ENCODE measurements around the gene RNGTT.
A peak's percentile ranks its signal among the peaks of the same experiment; 100 is the strongest.

Gene RNGTT

DNA sequence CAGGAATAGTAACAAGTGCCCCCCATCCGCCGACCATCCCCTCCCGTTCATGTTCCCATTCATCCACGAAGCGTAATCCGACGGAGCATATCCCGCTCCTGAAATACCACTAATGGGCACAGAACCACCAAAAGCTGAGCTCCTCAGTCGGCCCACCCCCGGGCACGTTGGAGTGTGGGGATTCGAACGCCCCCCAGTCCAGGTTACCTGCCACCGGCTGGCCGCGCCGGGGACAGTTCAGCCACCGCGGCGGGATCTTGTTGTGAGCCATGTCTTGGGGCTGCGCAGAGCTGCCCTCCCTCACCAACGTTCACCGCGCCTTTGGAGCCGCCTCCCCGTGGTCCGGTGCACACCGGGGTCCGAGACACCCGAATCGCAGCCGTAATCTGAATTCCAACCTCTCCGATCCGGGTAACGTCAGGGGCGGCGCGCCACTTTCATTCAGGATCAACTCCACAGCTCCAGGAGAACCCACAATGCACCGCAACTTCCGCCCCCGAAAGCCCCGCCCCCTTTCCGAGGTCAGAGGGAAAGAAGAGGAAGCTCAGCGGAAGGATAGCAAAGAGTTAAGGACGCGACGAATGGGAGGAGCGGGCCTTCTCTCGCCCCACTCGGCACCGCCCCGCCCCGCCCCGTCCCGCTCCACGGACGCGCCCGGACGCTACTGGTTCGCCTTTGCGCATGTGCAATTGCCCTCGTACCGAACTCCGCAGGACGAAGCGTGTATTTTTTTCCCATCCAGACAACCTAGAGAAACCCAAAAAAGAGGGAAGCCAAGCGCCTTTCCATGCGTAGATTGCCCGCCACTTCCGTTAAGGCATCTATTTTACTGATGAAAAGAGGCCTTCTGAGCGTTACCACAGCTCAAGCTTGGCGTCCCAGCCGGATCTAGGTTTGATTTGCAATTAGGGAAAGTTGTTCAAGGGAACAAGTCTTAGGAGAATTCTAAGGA lies at the start of gene RNGTT:
RNGTT (minus strand) TSS at position 480 of the 952 bp plus-strand sequence; CDS start at position 271, 209 bp downstream.
- DNase-seq (ENCODE audit: low read depth) = peak; percentile 97
- TF ChIP-seq, protein P1, sequence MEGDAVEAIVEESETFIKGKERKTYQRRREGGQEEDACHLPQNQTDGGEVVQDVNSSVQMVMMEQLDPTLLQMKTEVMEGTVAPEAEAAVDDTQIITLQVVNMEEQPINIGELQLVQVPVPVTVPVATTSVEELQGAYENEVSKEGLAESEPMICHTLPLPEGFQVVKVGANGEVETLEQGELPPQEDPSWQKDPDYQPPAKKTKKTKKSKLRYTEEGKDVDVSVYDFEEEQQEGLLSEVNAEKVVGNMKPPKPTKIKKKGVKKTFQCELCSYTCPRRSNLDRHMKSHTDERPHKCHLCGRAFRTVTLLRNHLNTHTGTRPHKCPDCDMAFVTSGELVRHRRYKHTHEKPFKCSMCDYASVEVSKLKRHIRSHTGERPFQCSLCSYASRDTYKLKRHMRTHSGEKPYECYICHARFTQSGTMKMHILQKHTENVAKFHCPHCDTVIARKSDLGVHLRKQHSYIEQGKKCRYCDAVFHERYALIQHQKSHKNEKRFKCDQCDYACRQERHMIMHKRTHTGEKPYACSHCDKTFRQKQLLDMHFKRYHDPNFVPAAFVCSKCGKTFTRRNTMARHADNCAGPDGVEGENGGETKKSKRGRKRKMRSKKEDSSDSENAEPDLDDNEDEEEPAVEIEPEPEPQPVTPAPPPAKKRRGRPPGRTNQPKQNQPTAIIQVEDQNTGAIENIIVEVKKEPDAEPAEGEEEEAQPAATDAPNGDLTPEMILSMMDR (IDR thresholded peaks at IDR 0.05; ENCODE audit: low read length, missing control alignments) = no peak
- H3K4me3 ChIP-seq (replicated peaks; ENCODE audit: low read depth, low read length) = peak within 1 kb of the TSS; percentile 98

DNA sequence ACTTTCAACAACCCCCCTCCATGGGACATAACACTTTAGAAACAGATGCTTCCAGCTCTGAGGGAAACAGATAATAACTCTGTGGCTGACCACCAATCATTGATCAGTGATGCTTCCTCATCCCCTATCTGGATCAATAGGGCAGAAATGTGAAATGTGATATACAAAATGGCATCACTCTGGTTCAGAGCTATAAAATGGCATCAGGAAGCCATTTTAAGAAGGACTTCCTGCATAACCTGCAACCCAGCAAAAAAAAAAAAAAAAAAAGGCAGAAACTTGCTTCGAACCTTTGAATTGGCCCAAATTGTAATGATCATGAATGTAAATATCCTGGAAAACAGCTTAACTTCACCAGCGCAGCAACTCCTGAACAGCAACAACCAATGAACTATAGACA lies 48.0 kb upstream of the RNGTT start:
- H3K4me3 ChIP-seq (replicated peaks; ENCODE audit: low read depth, low read length) = no peak overlapping the region

DNA sequence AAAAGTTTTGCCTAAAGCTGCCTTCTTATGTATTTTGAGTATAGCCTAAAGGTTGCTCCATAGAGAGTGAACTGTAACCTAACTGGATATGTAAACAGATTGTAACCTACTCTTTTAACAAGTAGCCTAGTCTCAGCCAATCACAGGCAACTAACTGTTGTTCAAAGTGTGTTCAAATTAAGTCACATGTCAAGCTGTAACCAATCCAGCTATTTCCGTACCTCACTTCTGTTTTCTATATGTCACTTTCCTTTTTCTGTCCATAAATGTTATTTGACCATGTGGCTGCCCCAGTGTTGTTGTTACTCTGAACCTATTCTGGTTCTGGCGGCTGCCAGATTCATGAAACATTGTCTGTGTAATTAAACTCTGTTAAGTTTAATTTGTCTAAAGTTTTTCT lies 47.4 kb upstream of the RNGTT start:
- no peak for DNase-seq (ENCODE audit: low read depth)

More for the DNA sequence above, 48.0 kb upstream of the RNGTT start:
- TF ChIP-seq, protein P1 (IDR thresholded peaks at IDR 0.05; ENCODE audit: low read length, missing control alignments) = no peak
- DNase-seq (ENCODE audit: low read depth) = no peak

DNA sequence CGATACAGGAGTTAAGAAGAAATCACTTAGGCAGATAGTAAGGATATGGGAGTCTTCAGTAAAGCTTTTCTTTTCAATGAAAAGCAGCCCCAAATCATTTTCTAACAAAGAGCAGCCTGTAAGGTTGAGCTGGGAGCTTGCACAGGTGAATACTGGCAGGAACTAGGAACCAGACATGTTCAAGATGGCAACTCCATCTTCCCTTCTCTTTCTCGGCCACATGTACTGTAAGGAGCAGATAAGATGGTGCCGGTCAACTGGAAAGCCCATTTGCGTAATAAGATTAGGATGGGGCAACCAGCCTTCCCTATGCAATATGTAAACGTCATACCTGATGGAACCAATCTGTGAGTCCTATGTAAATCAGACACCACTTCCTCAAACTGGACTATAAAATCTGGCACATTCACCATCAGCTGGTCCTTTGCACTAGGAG lies 46.2 kb upstream of the RNGTT start:
- H3K4me3 ChIP-seq (replicated peaks; ENCODE audit: low read depth, low read length) = no peak overlapping the region
- TF ChIP-seq, protein P1 (IDR thresholded peaks at IDR 0.05; ENCODE audit: low read length, missing control alignments) = no peak
- DNase-seq (ENCODE audit: low read depth) = no peak

More for the DNA sequence above, 47.4 kb upstream of the RNGTT start:
- H3K4me3 ChIP-seq (replicated peaks; ENCODE audit: low read depth, low read length) = no peak overlapping the region
- TF ChIP-seq, protein P1 (IDR thresholded peaks at IDR 0.05; ENCODE audit: low read length, missing control alignments) = no peak

DNA sequence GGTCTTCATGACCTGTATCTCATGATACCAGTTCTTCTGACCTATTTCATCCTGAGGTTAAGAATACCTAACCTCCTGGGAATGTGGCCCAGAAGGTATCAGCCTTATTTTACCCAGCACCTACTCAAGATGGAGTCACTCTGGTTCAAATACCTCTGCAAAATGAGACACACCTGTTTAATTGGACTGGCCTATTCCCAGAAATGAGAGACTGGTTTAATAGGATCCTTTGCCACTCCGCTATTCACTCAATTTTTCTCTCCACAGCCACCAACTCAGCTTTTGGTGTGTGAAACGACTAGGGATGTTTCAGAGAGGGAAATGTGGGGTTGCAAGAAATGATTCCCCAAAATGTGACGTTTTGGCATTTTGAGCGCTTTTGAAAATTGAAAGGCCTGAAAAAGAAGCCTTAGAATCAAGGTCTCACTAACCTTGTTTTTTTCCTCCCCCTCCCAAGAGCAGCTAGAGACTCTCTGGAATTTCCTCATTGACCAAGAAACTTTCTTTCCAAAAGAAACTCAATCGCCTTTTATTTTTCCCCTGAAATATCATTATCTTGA lies 45.5 kb upstream of the RNGTT start:
- DNase-seq (ENCODE audit: low read depth) = no peak
- H3K4me3 ChIP-seq (replicated peaks; ENCODE audit: low read depth, low read length) = no peak overlapping the region
- TF ChIP-seq, protein P1 (IDR thresholded peaks at IDR 0.05; ENCODE audit: low read length, missing control alignments) = no peak

DNA sequence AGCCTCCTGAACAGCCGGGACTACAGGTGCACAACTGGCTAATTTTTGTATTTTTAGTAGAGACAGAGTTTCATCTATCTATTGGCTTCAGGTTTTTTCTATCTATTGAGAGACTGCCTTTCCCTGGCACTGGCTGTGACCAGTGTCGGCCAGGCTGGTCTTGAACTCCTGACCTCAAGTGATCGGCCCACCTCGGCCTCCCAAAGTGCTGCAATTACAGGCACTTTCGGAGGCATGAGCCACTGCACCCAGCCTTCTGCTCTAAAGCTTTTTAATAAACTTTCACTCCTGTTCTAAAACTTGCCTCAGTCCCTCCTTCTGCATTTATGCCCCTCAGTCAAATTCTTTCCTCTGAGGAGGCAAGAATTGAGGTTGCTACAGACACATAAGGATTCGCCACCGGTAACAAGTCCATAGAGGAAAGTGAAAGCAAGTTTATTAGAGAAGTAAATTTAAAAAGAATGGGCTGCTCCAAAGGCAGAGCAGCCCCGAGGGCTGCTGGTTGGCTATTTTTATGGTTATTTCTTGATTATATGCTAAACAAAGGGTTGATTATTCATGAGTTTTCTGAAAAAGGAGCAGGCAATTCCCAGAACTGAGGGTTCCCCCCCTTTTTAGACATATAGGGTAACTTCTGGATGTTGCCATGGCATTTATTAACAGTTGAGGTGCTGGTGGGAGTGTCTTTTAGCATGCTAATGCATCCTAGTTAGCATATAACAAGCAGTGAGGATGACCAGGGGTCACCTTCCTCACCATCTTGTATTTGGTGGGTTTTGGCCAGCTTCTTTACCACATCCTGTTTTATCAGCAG lies 44.8 kb upstream of the RNGTT start:
- TF ChIP-seq, protein P1 (IDR thresholded peaks at IDR 0.05; ENCODE audit: low read length, missing control alignments) = no peak
- no peak for DNase-seq (ENCODE audit: low read depth)
- H3K4me3 ChIP-seq (replicated peaks; ENCODE audit: low read depth, low read length) = no peak overlapping the region

All from fibroblast of pulmonary artery (primary cell).